ENCODE data around the gene BMERB1. TPM values are rescaled to one million over a fixed set of nuclear protein-coding genes. Genes with fewer than 3 reads are reported as not detected.
A peak's percentile ranks its signal among the peaks of the same experiment; 100 is the strongest.
"Not testable (repeated sequence)": the region's sequence is repeated elsewhere in the genome, so short reads cannot be mapped to it uniquely, and the experiment has no call there.

BMERB1 gene
- total and polyA plus RNA-seq, 9 of the 15 experiments (the other 6 are each of a cell fraction or from before 2014, with no cell fraction given) = 0.29 to 2.9 (median 0.94) TPM

GRCh38 chr16:15388060-15388459 lies 46.3 kb upstream of the BMERB1 start:
- H3K27ac ChIP-seq (ENCODE audit: extremely low read depth, low read depth, low read length); H3K79me2 ChIP-seq (ENCODE audit: control insufficient read depth, insufficient read depth, low read length); H4K20me1 ChIP-seq (replicated peaks; ENCODE audit: control insufficient read depth, insufficient read depth, low read length); H3K27me3 ChIP-seq (ENCODE audit: control insufficient read depth in 2 of 2, insufficient read depth in 2 of 2, low read length in 2 of 2); CTCF ChIA-PET (ENCODE audit: low intra/inter-chr PET ratio); H2AFZ ChIP-seq (ENCODE audit: low read depth, low read length); H3K4me3 ChIP-seq; BruUV-seq (replicated peaks); FAIRE-seq; H3K4me2 ChIP-seq (ENCODE audit: insufficient read depth, low read length); H3K9ac ChIP-seq (ENCODE audit: insufficient read depth in 1 of 2, low read depth in 2 of 2, low read length in 2 of 2); intact Hi-C loops (cut with micrococcal nuclease); H3K36me3 ChIP-seq (ENCODE audit: control insufficient read depth, insufficient read depth, low read length); in situ Hi-C loops (cut with MboI); DNase-seq (ENCODE audit: extremely low read depth in 1 of 4, low spot score in 3 of 4); POLR2A ChIA-PET; H3K9me3 ChIP-seq (replicated peaks; ENCODE audit: control insufficient read depth, insufficient read depth, low read depth, low read length); H3K4me1 ChIP-seq (replicated peaks in 1 of 2; ENCODE audit: control insufficient read depth in 2 of 2, insufficient read depth in 2 of 2, low read length in 2 of 2); ATAC-seq; H3K9me1 ChIP-seq (ENCODE audit: control insufficient read depth, insufficient read depth, low read length): not testable (repeated sequence)
- peak; percentile 86 for TF ChIP-seq ZNF431 (CRISPR knock-in tag; IDR thresholded peaks at IDR 0.05)
- WGBS (ENCODE audit: insufficient coverage, low coverage, missing lambda C conversion rate) = 3% methylated on average over 5 of the region's 6 CpGs

- H3K27me3 ChIP-seq (ENCODE audit: control insufficient read depth in 2 of 2, insufficient read depth in 2 of 2, low read length in 2 of 2); FAIRE-seq; intact Hi-C loops (cut with micrococcal nuclease); H3K79me2 ChIP-seq (ENCODE audit: control insufficient read depth, insufficient read depth, low read length); H3K9me1 ChIP-seq (ENCODE audit: control insufficient read depth, insufficient read depth, low read length); in situ Hi-C loops (cut with MboI); H3K36me3 ChIP-seq (ENCODE audit: control insufficient read depth, insufficient read depth, low read length); H3K4me1 ChIP-seq (replicated peaks in 1 of 2; ENCODE audit: control insufficient read depth in 2 of 2, insufficient read depth in 2 of 2, low read length in 2 of 2); H2AFZ ChIP-seq (ENCODE audit: low read depth, low read length); H3K4me3 ChIP-seq; CTCF ChIA-PET (ENCODE audit: low intra/inter-chr PET ratio); ATAC-seq; POLR2A ChIA-PET; H3K9ac ChIP-seq (ENCODE audit: insufficient read depth in 1 of 2, low read depth in 2 of 2, low read length in 2 of 2); DNase-seq (ENCODE audit: extremely low read depth in 1 of 4, low spot score in 3 of 4); H4K20me1 ChIP-seq (replicated peaks; ENCODE audit: control insufficient read depth, insufficient read depth, low read length); H3K9me3 ChIP-seq (replicated peaks; ENCODE audit: control insufficient read depth, insufficient read depth, low read depth, low read length); H3K27ac ChIP-seq (ENCODE audit: extremely low read depth, low read depth, low read length); BruUV-seq (replicated peaks); H3K4me2 ChIP-seq (ENCODE audit: insufficient read depth, low read length): not testable (repeated sequence)
- WGBS (ENCODE audit: insufficient coverage, low coverage, missing lambda C conversion rate) = 3% methylated on average over 5 of the region's 5 CpGs
Observed at GRCh38 chr16:15389916-15390315, 44.5 kb upstream of the BMERB1 start.

DNA sequence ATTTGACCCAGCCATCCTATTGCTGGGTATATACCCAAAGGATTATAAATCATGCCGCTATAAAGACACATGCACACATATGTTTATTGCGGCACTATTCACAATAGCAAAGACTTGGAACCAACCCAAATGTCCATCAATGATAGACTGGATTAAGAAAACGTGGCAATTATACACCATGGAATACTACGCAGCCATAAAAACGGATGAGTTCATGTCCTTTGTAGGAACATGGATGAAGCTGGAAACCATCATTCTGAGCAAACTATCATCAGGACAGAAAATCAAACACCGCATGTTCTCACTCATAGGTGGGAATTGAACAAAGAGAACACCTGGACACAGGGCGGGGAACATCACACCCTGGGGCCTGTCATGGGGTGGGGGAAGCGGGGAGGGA lies 41.4 kb upstream of the BMERB1 start:
- H3K4me3 ChIP-seq; H3K9me1 ChIP-seq (ENCODE audit: control insufficient read depth, insufficient read depth, low read length); H3K4me1 ChIP-seq (replicated peaks in 1 of 2; ENCODE audit: control insufficient read depth in 2 of 2, insufficient read depth in 2 of 2, low read length in 2 of 2); H3K27ac ChIP-seq (ENCODE audit: extremely low read depth, low read depth, low read length); ATAC-seq; H4K20me1 ChIP-seq (replicated peaks; ENCODE audit: control insufficient read depth, insufficient read depth, low read length); in situ Hi-C loops (cut with MboI); BruUV-seq (replicated peaks); H3K36me3 ChIP-seq (ENCODE audit: control insufficient read depth, insufficient read depth, low read length); H2AFZ ChIP-seq (ENCODE audit: low read depth, low read length); POLR2A ChIA-PET; H3K79me2 ChIP-seq (ENCODE audit: control insufficient read depth, insufficient read depth, low read length); H3K4me2 ChIP-seq (ENCODE audit: insufficient read depth, low read length); H3K27me3 ChIP-seq (ENCODE audit: control insufficient read depth in 2 of 2, insufficient read depth in 2 of 2, low read length in 2 of 2); CTCF ChIA-PET (ENCODE audit: low intra/inter-chr PET ratio); H3K9me3 ChIP-seq (replicated peaks; ENCODE audit: control insufficient read depth, insufficient read depth, low read depth, low read length); DNase-seq (ENCODE audit: extremely low read depth in 1 of 4, low spot score in 3 of 4); FAIRE-seq; H3K9ac ChIP-seq (ENCODE audit: insufficient read depth in 1 of 2, low read depth in 2 of 2, low read length in 2 of 2); intact Hi-C loops (cut with micrococcal nuclease): not testable (repeated sequence)
- WGBS (ENCODE audit: insufficient coverage, low coverage, missing lambda C conversion rate) = 11% methylated on average over 6 of the region's 8 CpGs

Data from K562 (cell line).